GM12875 (cell line): ENCODE results near the gene OR6N1.

Experiments
- H3K4me3 ChIP-seq: one replicate; pipeline ENCODE4 v1.5.1; 2011; ENCODE audit warnings: low read depth, low read length, control low read depth
- CTCF ChIP-seq: IDR thresholded peaks from 2 replicates; pipeline ENCODE4 v1.5.1; 2011; ENCODE audit warnings: low read depth, mild to moderate bottlenecking, control low read depth, inconsistent platforms, low read length, moderate library complexity, borderline replicate concordance; ENCODE audit not compliant: insufficient read depth

OR6N1 gene

GRCh38 chr1:158724442-158724841 is 47.6 kb downstream of the OR6N1 start:
- no peak for TF ChIP-seq CTCF
- no peak overlapping the region for H3K4me3 ChIP-seq

DNA sequence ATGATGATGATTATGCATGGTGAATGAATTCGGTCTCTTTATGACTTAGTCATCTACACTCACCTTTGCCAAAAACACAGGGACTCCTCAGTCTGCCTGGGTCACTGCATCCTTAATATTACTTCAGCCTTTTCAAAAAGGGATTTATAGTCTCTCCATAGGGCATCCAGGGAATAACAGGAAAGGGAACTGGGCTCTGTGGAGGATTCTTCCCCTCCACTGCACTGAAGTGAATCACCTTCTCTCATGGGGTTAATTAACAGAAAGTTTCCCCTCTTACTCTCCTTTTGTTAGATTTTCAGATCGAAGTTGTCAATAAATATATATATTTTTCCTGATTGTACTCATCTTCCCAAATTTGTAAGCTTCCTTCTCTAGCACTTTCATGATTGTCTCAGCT is 51.4 kb downstream of the OR6N1 start, which contains the start of gene OR6K3:
Gene OR6K3 (minus strand): TSS at position 101 of the 400 bp plus-strand sequence. CDS start 2,605 bp downstream, outside the sequence.
- H3K4me3 ChIP-seq = no peak within 1 kb of the TSS
- no peak for TF ChIP-seq CTCF

DNA sequence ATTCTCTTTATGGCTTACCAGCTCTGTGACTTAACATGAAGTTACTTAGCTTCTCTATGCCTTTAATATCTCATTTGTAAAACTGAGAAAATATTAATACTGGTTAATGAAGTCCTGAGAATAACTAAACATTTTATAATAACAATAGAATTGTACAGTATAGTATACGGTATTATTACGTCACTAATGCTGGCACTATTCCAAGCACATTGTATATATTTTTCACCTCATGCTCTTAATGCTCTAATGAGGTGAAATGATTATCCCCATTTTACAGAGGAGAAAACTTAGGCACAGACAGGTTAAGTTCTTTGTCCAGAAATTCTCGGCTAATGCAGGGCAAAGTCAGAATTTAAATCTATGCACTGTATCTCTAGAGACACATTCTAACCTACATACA is 52.3 kb downstream of the OR6N1 start:
- no peak for TF ChIP-seq CTCF
- H3K4me3 ChIP-seq = no peak overlapping the region

DNA sequence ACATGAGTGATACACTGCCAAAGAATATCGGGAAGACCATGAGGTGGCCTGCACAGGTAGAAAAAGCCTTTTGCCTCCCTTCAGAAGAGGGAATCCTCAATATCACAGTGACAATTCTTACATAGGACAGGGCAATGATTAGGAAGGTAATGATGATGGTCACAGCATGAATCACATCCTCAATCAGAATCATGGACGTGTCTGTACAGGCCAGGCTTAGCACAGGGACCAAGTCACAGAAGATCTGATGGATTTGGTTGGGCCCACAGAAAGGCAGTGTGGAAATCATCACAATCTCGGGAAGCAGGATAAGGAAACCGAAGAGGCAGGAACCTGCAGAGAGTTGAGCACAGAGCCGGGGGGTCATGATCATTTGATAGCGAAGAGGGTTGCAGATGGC is 54.7 kb downstream of the OR6N1 start:
- no peak for TF ChIP-seq CTCF
- no peak overlapping the region for H3K4me3 ChIP-seq

DNA sequence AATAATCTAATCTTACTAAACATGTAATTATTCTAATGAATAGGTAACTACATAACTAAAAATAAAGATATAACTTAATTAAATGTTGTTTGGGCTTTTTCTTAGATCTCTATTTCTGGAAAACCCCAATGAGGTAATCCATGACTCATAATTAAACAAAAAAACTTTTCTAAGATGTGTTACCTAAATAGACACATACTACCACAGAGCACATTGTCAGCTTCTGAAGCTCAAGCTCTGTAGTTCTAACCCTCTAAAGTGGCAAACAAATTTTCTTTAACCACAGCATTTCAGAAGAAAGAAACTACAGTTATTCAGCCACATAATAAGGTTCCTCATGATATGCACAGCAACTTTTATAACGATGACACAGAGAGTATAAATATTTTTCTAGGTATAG is 55.7 kb downstream of the OR6N1 start:
- no peak overlapping the region for H3K4me3 ChIP-seq
- TF ChIP-seq CTCF = no peak

GRCh38 chr1:158714754-158715153 is 57.2 kb downstream of the OR6N1 start:
- no peak for TF ChIP-seq CTCF
- no peak overlapping the region for H3K4me3 ChIP-seq
